Measurements from ENCODE around the gene FREM1. TPM values are rescaled to one million over a fixed set of nuclear protein-coding genes. Genes with fewer than 3 reads are reported as not detected.

FREM1 gene
- total and polyA plus RNA-seq, 10 of the 15 experiments (the other 5 are each of a cell fraction or from before 2014, with no cell fraction given): 0.01 to 0.16 (median 0.08) TPM; not detected in 7

DNA sequence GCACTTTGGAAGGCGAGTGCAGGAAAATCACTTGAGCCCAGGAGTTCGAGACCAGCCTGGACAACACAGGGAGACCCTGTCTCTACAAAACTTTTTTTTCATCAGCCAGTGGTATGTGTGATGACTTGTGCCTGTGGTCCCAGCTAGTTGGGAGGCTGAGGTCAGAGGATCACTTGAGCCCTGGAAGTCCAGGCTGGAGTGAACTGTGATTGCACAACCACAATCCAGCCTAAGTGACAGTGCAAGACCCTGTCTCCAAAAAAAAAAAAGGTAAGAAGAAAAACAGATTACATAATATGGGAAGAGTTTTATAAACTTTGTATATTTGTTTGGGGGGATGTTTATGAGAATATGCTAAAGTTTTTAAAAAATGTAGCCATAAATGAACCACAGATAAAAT, 111.2 kb downstream of the FREM1 start (continued):
- TF ChIP-seq NFXL1 (IDR thresholded peaks at IDR 0.05; ENCODE audit: borderline replicate concordance): no peak

DNA sequence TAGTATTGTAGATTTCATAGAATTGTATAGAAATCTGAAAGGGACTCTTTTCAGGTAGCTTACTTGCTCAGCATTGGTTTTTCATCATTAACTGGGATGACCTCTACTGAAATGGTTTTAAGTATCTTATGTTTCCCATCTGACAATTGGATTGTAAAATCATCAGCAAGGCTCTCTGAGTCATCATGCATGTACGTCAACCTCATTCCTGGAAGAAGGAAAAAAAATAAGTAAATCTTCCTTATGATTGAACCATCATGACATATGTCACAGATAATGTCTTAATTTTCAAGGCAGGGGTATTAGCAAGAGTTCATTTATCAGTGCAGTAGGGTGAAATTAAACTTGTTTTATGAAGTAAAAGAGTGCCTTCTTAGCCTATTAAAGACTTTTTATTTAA, 112.8 kb downstream of the FREM1 start:
- TF ChIP-seq, protein P1, sequence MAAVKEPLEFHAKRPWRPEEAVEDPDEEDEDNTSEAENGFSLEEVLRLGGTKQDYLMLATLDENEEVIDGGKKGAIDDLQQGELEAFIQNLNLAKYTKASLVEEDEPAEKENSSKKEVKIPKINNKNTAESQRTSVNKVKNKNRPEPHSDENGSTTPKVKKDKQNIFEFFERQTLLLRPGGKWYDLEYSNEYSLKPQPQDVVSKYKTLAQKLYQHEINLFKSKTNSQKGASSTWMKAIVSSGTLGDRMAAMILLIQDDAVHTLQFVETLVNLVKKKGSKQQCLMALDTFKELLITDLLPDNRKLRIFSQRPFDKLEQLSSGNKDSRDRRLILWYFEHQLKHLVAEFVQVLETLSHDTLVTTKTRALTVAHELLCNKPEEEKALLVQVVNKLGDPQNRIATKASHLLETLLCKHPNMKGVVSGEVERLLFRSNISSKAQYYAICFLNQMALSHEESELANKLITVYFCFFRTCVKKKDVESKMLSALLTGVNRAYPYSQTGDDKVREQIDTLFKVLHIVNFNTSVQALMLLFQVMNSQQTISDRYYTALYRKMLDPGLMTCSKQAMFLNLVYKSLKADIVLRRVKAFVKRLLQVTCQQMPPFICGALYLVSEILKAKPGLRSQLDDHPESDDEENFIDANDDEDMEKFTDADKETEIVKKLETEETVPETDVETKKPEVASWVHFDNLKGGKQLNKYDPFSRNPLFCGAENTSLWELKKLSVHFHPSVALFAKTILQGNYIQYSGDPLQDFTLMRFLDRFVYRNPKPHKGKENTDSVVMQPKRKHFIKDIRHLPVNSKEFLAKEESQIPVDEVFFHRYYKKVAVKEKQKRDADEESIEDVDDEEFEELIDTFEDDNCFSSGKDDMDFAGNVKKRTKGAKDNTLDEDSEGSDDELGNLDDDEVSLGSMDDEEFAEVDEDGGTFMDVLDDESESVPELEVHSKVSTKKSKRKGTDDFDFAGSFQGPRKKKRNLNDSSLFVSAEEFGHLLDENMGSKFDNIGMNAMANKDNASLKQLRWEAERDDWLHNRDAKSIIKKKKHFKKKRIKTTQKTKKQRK (IDR thresholded peaks at IDR 0.05; ENCODE audit: low read depth, low read length): no peak
- no peak for TF ChIP-seq SREBF1 (IDR thresholded peaks at IDR 0.05; ENCODE audit: low read length)
- no peak for TF ChIP-seq CREM (IDR thresholded peaks at IDR 0.05; ENCODE audit: low read depth)
- no peak for TF ChIP-seq FOXK2 (IDR thresholded peaks at IDR 0.05)
- TF ChIP-seq ZBED1 (IDR thresholded peaks at IDR 0.05; ENCODE audit: borderline replicate concordance): no peak
- TF ChIP-seq SIX5 (IDR thresholded peaks at IDR 0.05; ENCODE audit: low read depth, low read length, severe bottlenecking): no peak
- no peak for TF ChIP-seq RCOR1 (conservative IDR thresholded peaks at IDR 0.05; ENCODE audit: low read depth, low read length)
- TF ChIP-seq POLR2AphosphoS5 (IDR thresholded peaks at IDR 0.05; ENCODE audit: low read length): no peak
- intact Hi-C loops (cut with micrococcal nuclease; ENCODE audit: unreplicated experiment) (no loop called here), in situ Hi-C loops (cut with MboI) (no loop called here)
- SMC1A ChIA-PET (ENCODE audit: uncharacterized antibody, unreplicated experiment): no interaction called here
- Histone ChIP-seq H3K4me1 (ENCODE audit: control insufficient read depth, insufficient read depth, low read length) (no peaks in the 10 kb centered on the region), H3K4me2 (ENCODE audit: control insufficient read depth, insufficient read depth) (no peak overlapping the region), H4K20me1 (ENCODE audit: control insufficient read depth, insufficient read depth) (no peaks in the 10 kb centered on the region), H3K9ac (ENCODE audit: control insufficient read depth, insufficient read depth, low read length) (no peak overlapping the region), H3K9me3 (replicated peaks; ENCODE audit: control insufficient read depth, insufficient read depth, low read length) (no peaks in the 10 kb centered on the region), H3K27me3 (replicated peaks in 1 of 2; ENCODE audit: control insufficient read depth in 2 of 2, insufficient read depth in 2 of 2, low read length in 1 of 2) (no peaks in the 10 kb centered on the region), H3K27ac (ENCODE audit: control insufficient read depth, insufficient read depth) (no peak overlapping the region), H3K36me3 (ENCODE audit: control insufficient read depth in 2 of 2, insufficient read depth in 2 of 2, low read length in 1 of 2) (no peaks in the 10 kb centered on the region), H3K4me3 (no peak overlapping the region), H3K79me2 (ENCODE audit: control insufficient read depth, insufficient read depth, low read length) (no peaks in the 10 kb centered on the region), H2AFZ (ENCODE audit: control insufficient read depth, low read depth, low read length) (no peak overlapping the region)
- POLR2A ChIA-PET: no interaction called here
- RAD21 ChIA-PET (ENCODE audit: unreplicated experiment): no interaction called here
- 0% methylated on average over 1 of the region's 1 CpG for WGBS (ENCODE audit: insufficient coverage, insufficient replicate concordance, low lambda C conversion rate, missing lambda C conversion rate)
- no peak for ATAC-seq
- no peak for FAIRE-seq
- no TSS peak for BruUV-seq (replicated peaks)
- DNase-seq (ENCODE audit: low read depth, low spot score): no peak
- CTCF ChIA-PET: no interaction called here
